ENCODE results near the gene PTPRD.

Gene PTPRD

GRCh38 chr9:8733131-8733954 is 1879.5 kb downstream of the PTPRD start:
- no peaks in the 10 kb centered on the region for H3K9me3 ChIP-seq (ENCODE audit: control insufficient read depth, low read depth, low read length)
- peak overlapping the region; percentile 32 for H3K4me3 ChIP-seq (ENCODE audit: low read length)
- H3K27me3 ChIP-seq (ENCODE audit: control insufficient read depth, insufficient read depth, low read length), result no peaks in the 10 kb centered on the region
- H3K36me3 ChIP-seq (ENCODE audit: control insufficient read depth, low read depth, low read length), result no peaks in the 10 kb centered on the region
- H3K4me1 ChIP-seq (ENCODE audit: control insufficient read depth, low read depth, low read length), result peaks cover 33% of the 10 kb centered on the region
- peak overlapping the region; percentile 24 for H3K27ac ChIP-seq (ENCODE audit: low read length)
- H3K9ac ChIP-seq (ENCODE audit: low read length), result peak overlapping the region; percentile 16

GRCh38 chr9:8732367-8733075 is 1880.3 kb downstream of the PTPRD start:
- Histone ChIP-seq H3K27me3 (ENCODE audit: control insufficient read depth, insufficient read depth, low read length) (no peaks in the 10 kb centered on the region), H3K4me3 (ENCODE audit: low read length) (no peak overlapping the region), H3K27ac (ENCODE audit: low read length) (no peak overlapping the region), H3K9ac (ENCODE audit: low read length) (no peak overlapping the region), H3K36me3 (ENCODE audit: control insufficient read depth, low read depth, low read length) (no peaks in the 10 kb centered on the region), H3K4me1 (ENCODE audit: control insufficient read depth, low read depth, low read length) (peaks cover 33% of the 10 kb centered on the region), H3K9me3 (ENCODE audit: control insufficient read depth, low read depth, low read length) (no peaks in the 10 kb centered on the region)

GRCh38 chr9:8730618-8731017 is 1882.2 kb downstream of the PTPRD start:
- no peak overlapping the region for H3K9ac ChIP-seq (ENCODE audit: low read length)
- no peaks in the 10 kb centered on the region for H3K27me3 ChIP-seq (ENCODE audit: control insufficient read depth, insufficient read depth, low read length)
- H3K4me1 ChIP-seq (ENCODE audit: control insufficient read depth, low read depth, low read length), result peaks cover 29% of the 10 kb centered on the region
- H3K4me3 ChIP-seq (ENCODE audit: low read length), result no peak overlapping the region
- no peaks in the 10 kb centered on the region for H3K36me3 ChIP-seq (ENCODE audit: control insufficient read depth, low read depth, low read length)
- H3K9me3 ChIP-seq (ENCODE audit: control insufficient read depth, low read depth, low read length), result no peaks in the 10 kb centered on the region
- H3K27ac ChIP-seq (ENCODE audit: low read length), result no peak overlapping the region

GRCh38 chr9:8728910-8729309 is 1883.9 kb downstream of the PTPRD start:
- H3K4me3 ChIP-seq (ENCODE audit: low read length), result no peak overlapping the region
- H3K36me3 ChIP-seq (ENCODE audit: control insufficient read depth, low read depth, low read length), result no peaks in the 10 kb centered on the region
- no peaks in the 10 kb centered on the region for H3K9me3 ChIP-seq (ENCODE audit: control insufficient read depth, low read depth, low read length)
- H3K27me3 ChIP-seq (ENCODE audit: control insufficient read depth, insufficient read depth, low read length), result no peaks in the 10 kb centered on the region
- no peak overlapping the region for H3K9ac ChIP-seq (ENCODE audit: low read length)
- H3K4me1 ChIP-seq (ENCODE audit: control insufficient read depth, low read depth, low read length), result peaks cover 15% of the 10 kb centered on the region
- no peak overlapping the region for H3K27ac ChIP-seq (ENCODE audit: low read length)

- Histone ChIP-seq H3K27me3 (ENCODE audit: control insufficient read depth, insufficient read depth, low read length) (no peaks in the 10 kb centered on the region), H3K9me3 (ENCODE audit: control insufficient read depth, low read depth, low read length) (no peaks in the 10 kb centered on the region), H3K9ac (ENCODE audit: low read length) (no peak overlapping the region), H3K4me1 (ENCODE audit: control insufficient read depth, low read depth, low read length) (no peaks in the 10 kb centered on the region), H3K36me3 (ENCODE audit: control insufficient read depth, low read depth, low read length) (no peaks in the 10 kb centered on the region), H3K4me3 (ENCODE audit: low read length) (no peak overlapping the region), H3K27ac (ENCODE audit: low read length) (no peak overlapping the region)
Observed at GRCh38 chr9:8727191-8727590, 1885.6 kb downstream of the PTPRD start.

GRCh38 chr9:8726692-8727091 is 1886.1 kb downstream of the PTPRD start:
- Histone ChIP-seq H3K27ac (ENCODE audit: low read length) (no peak overlapping the region), H3K9ac (ENCODE audit: low read length) (no peak overlapping the region), H3K4me1 (ENCODE audit: control insufficient read depth, low read depth, low read length) (no peaks in the 10 kb centered on the region), H3K36me3 (ENCODE audit: control insufficient read depth, low read depth, low read length) (no peaks in the 10 kb centered on the region), H3K4me3 (ENCODE audit: low read length) (no peak overlapping the region), H3K27me3 (ENCODE audit: control insufficient read depth, insufficient read depth, low read length) (no peaks in the 10 kb centered on the region), H3K9me3 (ENCODE audit: control insufficient read depth, low read depth, low read length) (no peaks in the 10 kb centered on the region)

GRCh38 chr9:8725635-8726034 is 1887.2 kb downstream of the PTPRD start:
- Histone ChIP-seq H3K4me1 (ENCODE audit: control insufficient read depth, low read depth, low read length) (no peaks in the 10 kb centered on the region), H3K36me3 (ENCODE audit: control insufficient read depth, low read depth, low read length) (no peaks in the 10 kb centered on the region), H3K9ac (ENCODE audit: low read length) (no peak overlapping the region), H3K27ac (ENCODE audit: low read length) (no peak overlapping the region), H3K9me3 (ENCODE audit: control insufficient read depth, low read depth, low read length) (no peaks in the 10 kb centered on the region), H3K4me3 (ENCODE audit: low read length) (no peak overlapping the region), H3K27me3 (ENCODE audit: control insufficient read depth, insufficient read depth, low read length) (no peaks in the 10 kb centered on the region)

GRCh38 chr9:8724284-8725018 is 1888.4 kb downstream of the PTPRD start:
- no peaks in the 10 kb centered on the region for H3K36me3 ChIP-seq (ENCODE audit: control insufficient read depth, low read depth, low read length)
- H3K4me3 ChIP-seq (ENCODE audit: low read length), result no peak overlapping the region
- no peak overlapping the region for H3K27ac ChIP-seq (ENCODE audit: low read length)
- H3K9ac ChIP-seq (ENCODE audit: low read length), result no peak overlapping the region
- H3K4me1 ChIP-seq (ENCODE audit: control insufficient read depth, low read depth, low read length), result no peaks in the 10 kb centered on the region
- no peaks in the 10 kb centered on the region for H3K9me3 ChIP-seq (ENCODE audit: control insufficient read depth, low read depth, low read length)
- no peaks in the 10 kb centered on the region for H3K27me3 ChIP-seq (ENCODE audit: control insufficient read depth, insufficient read depth, low read length)

GRCh38 chr9:8723195-8723594 is 1889.6 kb downstream of the PTPRD start:
- Histone ChIP-seq H3K27me3 (ENCODE audit: control insufficient read depth, insufficient read depth, low read length) (no peaks in the 10 kb centered on the region), H3K4me3 (ENCODE audit: low read length) (no peak overlapping the region), H3K27ac (ENCODE audit: low read length) (no peak overlapping the region), H3K36me3 (ENCODE audit: control insufficient read depth, low read depth, low read length) (no peaks in the 10 kb centered on the region), H3K4me1 (ENCODE audit: control insufficient read depth, low read depth, low read length) (peaks cover 12% of the 10 kb centered on the region), H3K9ac (ENCODE audit: low read length) (no peak overlapping the region), H3K9me3 (ENCODE audit: control insufficient read depth, low read depth, low read length) (no peaks in the 10 kb centered on the region)

- H3K4me1 ChIP-seq (ENCODE audit: control insufficient read depth, low read depth, low read length), result peaks cover 33% of the 10 kb centered on the region
- H3K4me3 ChIP-seq (ENCODE audit: low read length), result no peak overlapping the region
- no peaks in the 10 kb centered on the region for H3K27me3 ChIP-seq (ENCODE audit: control insufficient read depth, insufficient read depth, low read length)
- no peak overlapping the region for H3K9ac ChIP-seq (ENCODE audit: low read length)
- no peaks in the 10 kb centered on the region for H3K36me3 ChIP-seq (ENCODE audit: control insufficient read depth, low read depth, low read length)
- no peak overlapping the region for H3K27ac ChIP-seq (ENCODE audit: low read length)
- no peaks in the 10 kb centered on the region for H3K9me3 ChIP-seq (ENCODE audit: control insufficient read depth, low read depth, low read length)
Observed at GRCh38 chr9:8719833-8720486, 1892.8 kb downstream of the PTPRD start.

- Histone ChIP-seq H3K27ac (ENCODE audit: low read length) (no peak overlapping the region), H3K36me3 (ENCODE audit: control insufficient read depth, low read depth, low read length) (no peaks in the 10 kb centered on the region), H3K9ac (ENCODE audit: low read length) (no peak overlapping the region), H3K9me3 (ENCODE audit: control insufficient read depth, low read depth, low read length) (no peaks in the 10 kb centered on the region), H3K27me3 (ENCODE audit: control insufficient read depth, insufficient read depth, low read length) (no peaks in the 10 kb centered on the region), H3K4me3 (ENCODE audit: low read length) (no peak overlapping the region), H3K4me1 (ENCODE audit: control insufficient read depth, low read depth, low read length) (peaks cover 33% of the 10 kb centered on the region)
Observed at GRCh38 chr9:8718121-8718725, 1894.6 kb downstream of the PTPRD start.
